AG09319 (cell line): Measurements from ENCODE around the gene PKDCC.

Experiments
- DNase-seq: peaks from one replicate; pipeline ENCODE4 v3.0.0-alpha.2; 2010; ENCODE audit warnings: low read depth; ENCODE audit errors: extremely low read depth
- CTCF ChIP-seq: IDR thresholded peaks from 2 replicates; pipeline ENCODE4 v1.5.1; 2011; ENCODE audit warnings: low read depth, mild to moderate bottlenecking, inconsistent platforms, low read length, moderate library complexity

PKDCC gene

GRCh38 chr2:42096869-42097591 is 49.2 kb downstream of the PKDCC start:
- no peak for DNase-seq
- no peak for TF ChIP-seq CTCF

- DNase-seq, result no peak
- TF ChIP-seq CTCF, result no peak
Measured at GRCh38 chr2:42098571-42099437, 51.0 kb downstream of the PKDCC start.

- TF ChIP-seq CTCF, result no peak
- no peak for DNase-seq
Measured at GRCh38 chr2:42099438-42100173, 51.8 kb downstream of the PKDCC start.

- no peak for TF ChIP-seq CTCF
- DNase-seq, result no peak
Measured at GRCh38 chr2:42100683-42101205, 52.9 kb downstream of the PKDCC start.

GRCh38 chr2:42101206-42102023 is 53.6 kb downstream of the PKDCC start:
- TF ChIP-seq CTCF, result no peak
- DNase-seq, result no peak

GRCh38 chr2:42102024-42102590 is 54.3 kb downstream of the PKDCC start:
- DNase-seq, result no peak
- TF ChIP-seq CTCF, result no peak
